NCI-H526 treated with DMSO at 0.1 percent for 48 hours (cell line): ENCODE data around the gene CD99L2.

Experiments
- DNase-seq: peaks from one replicate; lab custom pipeline; 2025; lab: John Stamatoyannopoulos, UW

Gene CD99L2

GRCh38 chrX:150898343-150899190, at the start of gene CD99L2:
TSS of gene CD99L2 (minus strand) at chrX:150898668. CDS start at chrX:150898588, 80 bp downstream.
- DNase-seq: peak; percentile 46

- no peak for DNase-seq
Measured at GRCh38 chrX:150944233-150944632, 45.8 kb upstream of the CD99L2 start.

GRCh38 chrX:150942942-150943594, 44.6 kb upstream of the CD99L2 start:
- no peak for DNase-seq

- DNase-seq: no peak
Measured at GRCh38 chrX:150941580-150941979, 43.1 kb upstream of the CD99L2 start.

GRCh38 chrX:150940844-150941495, 42.5 kb upstream of the CD99L2 start:
- no peak for DNase-seq

GRCh38 chrX:150936556-150936955, 38.1 kb upstream of the CD99L2 start:
- DNase-seq: no peak

GRCh38 chrX:150935467-150935866, 37.0 kb upstream of the CD99L2 start:
- no peak for DNase-seq

GRCh38 chrX:150934453-150934852, 36.0 kb upstream of the CD99L2 start:
- DNase-seq: no peak

GRCh38 chrX:150933945-150934350, 35.5 kb upstream of the CD99L2 start:
- no peak for DNase-seq

- DNase-seq: no peak
Measured at GRCh38 chrX:150929058-150929457, 30.6 kb upstream of the CD99L2 start.

- DNase-seq: no peak
Measured at GRCh38 chrX:150926791-150927190, 28.3 kb upstream of the CD99L2 start.

GRCh38 chrX:150926304-150926703, 27.8 kb upstream of the CD99L2 start:
- DNase-seq: no peak

GRCh38 chrX:150919401-150919800, 20.9 kb upstream of the CD99L2 start:
- DNase-seq: no peak

- DNase-seq: no peak
Measured at GRCh38 chrX:150913511-150913910, 15.0 kb upstream of the CD99L2 start.

- DNase-seq: no peak
Measured at GRCh38 chrX:150907474-150907873, 9.0 kb upstream of the CD99L2 start.

GRCh38 chrX:150906694-150907093, 8.2 kb upstream of the CD99L2 start:
- DNase-seq: no peak

- DNase-seq: no peak
Measured at GRCh38 chrX:150905293-150905692, 6.8 kb upstream of the CD99L2 start.

- peak; percentile 18 for DNase-seq
Measured at GRCh38 chrX:150903110-150903508, 4.6 kb upstream of the CD99L2 start.

GRCh38 chrX:150902434-150903109, 4.1 kb upstream of the CD99L2 start:
- DNase-seq: no peak

- no peak for DNase-seq
Measured at GRCh38 chrX:150899191-150899757, 806 bp upstream of the CD99L2 start.

- DNase-seq: no peak
Measured at GRCh38 chrX:150897421-150898320, 797 bp downstream of the CD99L2 start.
